Esophagus squamous epithelium (tissue), 5 donors: ENCODE data around the gene CHMP5. TPM values are rescaled to one million over a fixed set of nuclear protein-coding genes. Genes with fewer than 3 reads are reported as not detected.

Source experiments
- DNase-seq: peaks from one replicate; lab custom pipeline; 2025; lab: John Stamatoyannopoulos, UW
- H3K27ac ChIP-seq, 4 donors: fragments of 200-600 bp; sonication (generic); one replicate each; pipeline ENCODE4 v1.5.1; 2016 to 2019; ENCODE audit warnings: mild to moderate bottlenecking in 1 of 4
- H3K27me3 ChIP-seq, 4 donors: fragments of 200-600 bp; sonication (generic); 1 replicate in 3 of 4; 2 replicates in 1 of 4; pipeline versions ENCODE4 v1.5.1 to v1.6.0; 2017 to 2021; ENCODE audit warnings: antibody characterized with exemption in 1 of 4
- H3K36me3 ChIP-seq, 3 donors: fragments of 200-600 bp; sonication (generic); one replicate each; pipeline ENCODE4 v1.5.1; 2016 to 2019
- H3K4me1 ChIP-seq, 3 donors: fragments of 200-600 bp; sonication (generic); one replicate each; pipeline ENCODE4 v1.5.1; 2017 to 2019
- H3K4me3 ChIP-seq, 4 donors: fragments of 200-600 bp; sonication (generic); 1 replicate in 3 of 4; 2 replicates in 1 of 4; pipeline ENCODE4 v1.5.1; 2016 to 2019; ENCODE audit warnings: mild to moderate bottlenecking in 2 of 4, moderate library complexity in 1 of 4
- H3K9me3 ChIP-seq, 3 donors: fragments of 200-600 bp; sonication (generic); one replicate each; pipeline ENCODE4 v1.5.1; 2016 to 2019
- POLR2A ChIP-seq, 4 donors: fragments of 450-650 bp; IDR thresholded peaks; one replicate each; pipeline ENCODE4 v1.6.1; 2017; ENCODE audit warnings: antibody characterized with exemption in 4 of 4, mild to moderate bottlenecking in 4 of 4, moderate library complexity in 3 of 4
- WGBS, 2 donors: methylation state at CpG; one replicate each; pipeline ENCODE4 v1.1.5; 2018; 5-methylcytosine and 5-hydroxymethylcytosine counted together
- intact Hi-C: fragments of 100-400 bp; cut with DNase I; formaldehyde crosslinking; loops from one replicate; pipeline ENCODE4 v1.15.0; 2022
- total RNA-seq, 4 donors: library from RNA; depleted of rRNA; stranded (reverse); fragments of >200 nt; gene quantifications; one replicate each; pipeline ENCODE4 v1.1.0, GENCODE V29; 2016
- TF ChIP-seq, protein P1 (sequence below), 6 experiments: fragments of 450-650 bp in 4 of 6; fragments of 200-600 bp in 2 of 6; sonication (generic) in 2 of 6; IDR thresholded peaks; one replicate each; pipeline ENCODE4 v1.5.1; 2016 to 2019; ENCODE audit warnings: antibody characterized with exemption in 6 of 6, mild to moderate bottlenecking in 4 of 6, moderate library complexity in 4 of 6
- donor health status: DM: yes; HTN: yes; CAD: no.

The CHMP5 gene
- total RNA-seq, 4 donors from 2014 or later, result 37.7 to 62.5 (median 54.2) TPM

DNA sequence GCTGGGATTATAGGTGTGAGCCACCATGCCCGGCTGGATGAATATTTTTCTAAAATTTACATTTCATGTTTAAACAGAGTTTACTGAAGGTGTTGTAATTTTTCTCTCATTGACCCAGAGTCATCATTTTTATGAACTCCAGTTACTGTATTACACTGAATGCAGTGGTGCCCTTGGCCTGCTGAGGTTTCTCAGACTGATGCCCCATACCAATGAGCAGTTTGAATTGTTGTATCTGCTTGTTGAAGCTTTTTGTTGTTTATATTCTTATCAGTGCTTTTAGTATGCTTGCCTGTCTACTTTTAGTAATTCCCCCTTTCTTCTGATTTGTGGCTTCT is 55.4 kb downstream of the CHMP5 start:
- no peaks in the 10 kb centered on the region for H3K27me3 ChIP-seq
- 33 to 38% methylated on average over 1 of the region's 1 CpG for WGBS, 2 donors
- peak overlapping the region; percentile 55 to 81 (median 67) for H3K27ac ChIP-seq
- TF ChIP-seq, protein P1, sequence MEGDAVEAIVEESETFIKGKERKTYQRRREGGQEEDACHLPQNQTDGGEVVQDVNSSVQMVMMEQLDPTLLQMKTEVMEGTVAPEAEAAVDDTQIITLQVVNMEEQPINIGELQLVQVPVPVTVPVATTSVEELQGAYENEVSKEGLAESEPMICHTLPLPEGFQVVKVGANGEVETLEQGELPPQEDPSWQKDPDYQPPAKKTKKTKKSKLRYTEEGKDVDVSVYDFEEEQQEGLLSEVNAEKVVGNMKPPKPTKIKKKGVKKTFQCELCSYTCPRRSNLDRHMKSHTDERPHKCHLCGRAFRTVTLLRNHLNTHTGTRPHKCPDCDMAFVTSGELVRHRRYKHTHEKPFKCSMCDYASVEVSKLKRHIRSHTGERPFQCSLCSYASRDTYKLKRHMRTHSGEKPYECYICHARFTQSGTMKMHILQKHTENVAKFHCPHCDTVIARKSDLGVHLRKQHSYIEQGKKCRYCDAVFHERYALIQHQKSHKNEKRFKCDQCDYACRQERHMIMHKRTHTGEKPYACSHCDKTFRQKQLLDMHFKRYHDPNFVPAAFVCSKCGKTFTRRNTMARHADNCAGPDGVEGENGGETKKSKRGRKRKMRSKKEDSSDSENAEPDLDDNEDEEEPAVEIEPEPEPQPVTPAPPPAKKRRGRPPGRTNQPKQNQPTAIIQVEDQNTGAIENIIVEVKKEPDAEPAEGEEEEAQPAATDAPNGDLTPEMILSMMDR (IDR thresholded peaks at IDR 0.05), result no peak
- no peak for TF ChIP-seq POLR2A (IDR thresholded peaks at IDR 0.05)
- no peaks in the 10 kb centered on the region for H3K9me3 ChIP-seq
- no peak for DNase-seq
- H3K4me1 ChIP-seq, result peaks cover 6 to 22% (median 18%) of the 10 kb centered on the region in 3 donors
- peaks cover 28 to 100% (median 41%) of the 10 kb centered on the region in 3 donors for H3K36me3 ChIP-seq
- no peak overlapping the region for H3K4me3 ChIP-seq
- intact Hi-C loops, result no loop called here

GRCh38 chr9:33320568-33321261 is 55.9 kb downstream of the CHMP5 start:
- peaks cover 6 to 22% (median 18%) of the 10 kb centered on the region in 3 donors for H3K4me1 ChIP-seq
- TF ChIP-seq, protein P1 (IDR thresholded peaks at IDR 0.05), result no peak
- TF ChIP-seq POLR2A (IDR thresholded peaks at IDR 0.05), result no peak
- no peaks in the 10 kb centered on the region for H3K27me3 ChIP-seq
- WGBS, 2 donors, result 26 to 37% methylated on average over 2 of the region's 2 CpGs
- no peak for DNase-seq
- H3K9me3 ChIP-seq, result no peaks in the 10 kb centered on the region
- peak overlapping the region; percentile 55 to 81 (median 73) for H3K27ac ChIP-seq
- no peak overlapping the region for H3K4me3 ChIP-seq
- peaks cover 28 to 100% (median 35%) of the 10 kb centered on the region in 3 donors for H3K36me3 ChIP-seq
- intact Hi-C loops, result no loop called here

DNA sequence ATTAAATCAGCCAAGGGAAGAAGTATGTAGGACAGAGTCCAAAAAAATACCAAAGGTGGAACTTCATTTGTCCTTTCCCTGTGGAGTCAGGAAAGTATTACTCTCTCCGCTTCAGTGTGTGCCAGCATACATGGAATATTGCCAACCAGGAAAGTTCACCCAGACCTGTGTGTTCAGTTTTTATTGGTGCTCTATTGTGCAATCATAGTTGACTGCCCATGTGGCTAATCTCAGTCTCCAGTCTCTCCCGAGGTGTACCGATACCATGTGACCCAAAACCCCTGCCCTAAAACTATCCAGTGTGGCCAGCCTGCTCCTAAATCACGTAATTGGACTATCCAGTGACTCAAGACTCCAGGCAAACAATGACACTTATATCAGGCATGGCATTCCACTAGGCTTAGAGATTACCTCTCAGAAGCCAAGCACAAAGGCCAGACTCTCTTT is 64.3 kb downstream of the CHMP5 start:
- Histone ChIP-seq H3K9me3 (no peaks in the 10 kb centered on the region), H3K4me1 (peaks cover 11 to 34% (median 17%) of the 10 kb centered on the region in 3 donors), H3K27me3 (no peaks in the 10 kb centered on the region), H3K27ac (peak overlapping the region; percentile 46 to 85 (median 84)), H3K4me3 (no peak overlapping the region), H3K36me3 (peaks cover 0 to 95% (median 6%) of the 10 kb centered on the region in 3 donors)
- WGBS, 2 donors, result 23 to 34% methylated on average over 2 to 4 of the region's 4 CpGs
- no peak for TF ChIP-seq POLR2A (IDR thresholded peaks at IDR 0.05)
- TF ChIP-seq, protein P1 (IDR thresholded peaks at IDR 0.05), result no peak
- intact Hi-C loops, result no loop called here
- DNase-seq, result no peak

GRCh38 chr9:33329979-33330378 is 65.1 kb downstream of the CHMP5 start:
- Histone ChIP-seq H3K27me3 (no peaks in the 10 kb centered on the region), H3K27ac (peak overlapping the region; percentile 46 to 85 (median 81)), H3K4me3 (no peak overlapping the region), H3K9me3 (no peaks in the 10 kb centered on the region), H3K36me3 (peaks cover 0 to 95% (median 6%) of the 10 kb centered on the region in 3 donors), H3K4me1 (peaks cover 11 to 34% (median 17%) of the 10 kb centered on the region in 3 donors)
- intact Hi-C loops, result no loop called here
- DNase-seq, result no peak
- TF ChIP-seq, protein P1 (IDR thresholded peaks at IDR 0.05), result no peak
- no peak for TF ChIP-seq POLR2A (IDR thresholded peaks at IDR 0.05)
- 46 to 60% methylated on average over 5 of the region's 5 CpGs for WGBS, 2 donors

GRCh38 chr9:33331377-33331891 is 66.6 kb downstream of the CHMP5 start:
- no peaks in the 10 kb centered on the region for H3K27me3 ChIP-seq
- TF ChIP-seq, protein P1 (IDR thresholded peaks at IDR 0.05), result no peak
- no peak for TF ChIP-seq POLR2A (IDR thresholded peaks at IDR 0.05)
- H3K27ac ChIP-seq, result no peak overlapping the region
- H3K4me1 ChIP-seq, result peaks cover 11 to 34% (median 17%) of the 10 kb centered on the region in 3 donors
- no peak for DNase-seq
- H3K36me3 ChIP-seq, result peaks cover 0 to 96% (median 6%) of the 10 kb centered on the region in 3 donors
- intact Hi-C loops, result no loop called here
- H3K4me3 ChIP-seq, result no peak overlapping the region
- H3K9me3 ChIP-seq, result no peaks in the 10 kb centered on the region
- 65 to 71% methylated on average over 3 of the region's 3 CpGs for WGBS, 2 donors
